H9 (cell line): Measurements from ENCODE around the gene MEIS3. TPM values are rescaled to one million over a fixed set of nuclear protein-coding genes. Genes with fewer than 3 reads are reported as not detected.

Experiments used
- DNase-seq: peaks from one replicate; pipeline ENCODE4 v3.0.0-alpha.2; 2017
- H2AFZ ChIP-seq: one replicate; pipeline ENCODE4 v1.6.1; 2013; ENCODE audit warnings: mild to moderate bottlenecking, low read length, control low read depth, moderate library complexity
- H2AK5ac ChIP-seq: 2 replicates; pipeline ENCODE4 v1.6.1; 2013; ENCODE audit warnings: low read length, control low read depth, mixed read lengths; ENCODE audit not compliant: insufficient read length
- H2BK120ac ChIP-seq: one replicate; pipeline ENCODE4 v1.6.1; 2013; ENCODE audit warnings: low read depth, mild to moderate bottlenecking, low read length, control low read depth, inconsistent platforms; ENCODE audit not compliant: poor library complexity, severe bottlenecking
- H2BK12ac ChIP-seq: 2 replicates; pipeline ENCODE4 v1.6.1; 2013; ENCODE audit warnings: low read length, control low read depth, mixed read lengths, low read depth; ENCODE audit not compliant: insufficient read length
- H2BK15ac ChIP-seq: 2 replicates; pipeline ENCODE4 v1.6.1; 2013; ENCODE audit warnings: low read depth, low read length, control low read depth
- H2BK20ac ChIP-seq: one replicate; pipeline ENCODE4 v1.6.1; 2013; ENCODE audit warnings: low read depth, mild to moderate bottlenecking, low read length, control low read depth, inconsistent platforms; ENCODE audit not compliant: poor library complexity, severe bottlenecking
- H2BK5ac ChIP-seq: 2 replicates; pipeline ENCODE4 v1.6.1; 2013; ENCODE audit warnings: low read length, control low read depth, mixed read lengths; ENCODE audit not compliant: insufficient read length
- H3K14ac ChIP-seq: 2 replicates; pipeline ENCODE4 v1.6.1; 2013; ENCODE audit warnings: low read length, control low read depth; ENCODE audit not compliant: insufficient read depth
- H3K18ac ChIP-seq: 2 replicates; pipeline ENCODE4 v1.6.1; 2013; ENCODE audit warnings: low read depth, mild to moderate bottlenecking, mixed read lengths, low read length, control low read depth; ENCODE audit not compliant: insufficient read length
- H3K23ac ChIP-seq: 2 replicates; pipeline ENCODE4 v1.6.1; 2013; ENCODE audit warnings: low read length, control low read depth, mixed read lengths, low read depth; ENCODE audit not compliant: insufficient read length
- H3K23me2 ChIP-seq: 2 replicates; pipeline ENCODE4 v1.6.1; 2013; ENCODE audit warnings: low read depth, mild to moderate bottlenecking, mixed read lengths, low read length, control low read depth; ENCODE audit not compliant: insufficient read length, poor library complexity, severe bottlenecking
- H3K27ac ChIP-seq: 2 replicates; pipeline ENCODE4 v1.5.1; 2013; ENCODE audit warnings: low read length, control low read depth, mixed read lengths, low read depth; ENCODE audit not compliant: insufficient read length
- H3K27me3 ChIP-seq: 2 replicates; pipeline ENCODE4 v1.6.1; 2013; ENCODE audit warnings: low read length, control low read depth, inconsistent platforms; ENCODE audit not compliant: insufficient read depth
- H3K4ac ChIP-seq: 2 replicates; pipeline ENCODE4 v1.6.1; 2013; ENCODE audit warnings: low read depth, mild to moderate bottlenecking, control low read depth, inconsistent platforms, low read length, moderate library complexity
- H3K4me1 ChIP-seq: 2 replicates; pipeline ENCODE4 v1.6.1; 2013; ENCODE audit warnings: low read length, control low read depth, inconsistent platforms; ENCODE audit not compliant: insufficient read depth
- H3K4me2 ChIP-seq: 2 replicates; pipeline ENCODE4 v1.6.1; 2013; ENCODE audit warnings: low read length, control low read depth, mixed read lengths; ENCODE audit not compliant: insufficient read length, insufficient read depth
- H3K56ac ChIP-seq: 2 replicates; pipeline ENCODE4 v1.6.1; 2013; ENCODE audit warnings: low read depth, mild to moderate bottlenecking, mixed read lengths, low read length, control low read depth; ENCODE audit not compliant: insufficient read length
- H3K79me1 ChIP-seq: 2 replicates; pipeline ENCODE4 v1.6.1; 2013; ENCODE audit warnings: low read depth, mild to moderate bottlenecking, moderate library complexity, low read length, control low read depth, inconsistent platforms; ENCODE audit not compliant: insufficient read depth, poor library complexity, severe bottlenecking
- H3K79me2 ChIP-seq: 2 replicates; pipeline ENCODE4 v1.6.1; 2013; ENCODE audit warnings: low read length, control low read depth, inconsistent platforms; ENCODE audit not compliant: insufficient read depth
- H3K9ac ChIP-seq: 2 replicates; pipeline ENCODE4 v1.6.1; 2013; ENCODE audit warnings: low read length, control low read depth, mixed read lengths; ENCODE audit not compliant: insufficient read length; ENCODE audit errors: extremely low read depth
- H3K9me3 ChIP-seq: one replicate; pipeline ENCODE4 v1.6.1; 2013; ENCODE audit warnings: low read depth, low read length, inconsistent platforms; ENCODE audit not compliant: control insufficient read depth
- H3T11ph ChIP-seq: one replicate; pipeline ENCODE4 v1.6.1; 2013; ENCODE audit warnings: mild to moderate bottlenecking, low read length, control low read depth, inconsistent platforms
- H4K20me1 ChIP-seq: one replicate; pipeline ENCODE4 v1.6.1; 2013; ENCODE audit not compliant: control insufficient read depth, insufficient read length, insufficient read depth
- H4K5ac ChIP-seq: 2 replicates; pipeline ENCODE4 v1.6.1; 2013; ENCODE audit warnings: low read depth, mild to moderate bottlenecking, mixed read lengths, low read length, control low read depth; ENCODE audit not compliant: insufficient read length
- H4K8ac ChIP-seq: replicated peaks from 2 replicates; pipeline ENCODE4 v1.6.1; 2013; ENCODE audit warnings: low read length, control low read depth, mixed read lengths, low read depth; ENCODE audit not compliant: insufficient read length
- H4K91ac ChIP-seq: 2 replicates; pipeline ENCODE4 v1.6.1; 2013; ENCODE audit warnings: low read depth, mild to moderate bottlenecking, moderate library complexity, mixed read lengths, low read length, control low read depth; ENCODE audit not compliant: insufficient read length
- H3K27ac Mint-ChIP-seq, 3 experiments: 2 replicates in 2 of 3; 3 replicates in 1 of 3; pipeline ENCODE4 v1.8.0; 2020 to 2021; ENCODE audit warnings: mixed read lengths in 3 of 3, mild to moderate bottlenecking in 1 of 3, moderate library complexity in 1 of 3
- H3K27me3 Mint-ChIP-seq: 2 replicates; pipeline ENCODE4 v1.8.0; 2021; ENCODE audit warnings: low read depth, mild to moderate bottlenecking, moderate library complexity, mixed read lengths
- H3K36me3 Mint-ChIP-seq, 3 experiments: 2 replicates in 2 of 3; 3 replicates in 1 of 3; pipeline ENCODE4 v1.8.0; 2020 to 2021; ENCODE audit warnings: low read depth in 3 of 3, mixed read lengths in 3 of 3; ENCODE audit not compliant: insufficient read depth in 1 of 3
- H3K4me1 Mint-ChIP-seq, 2 experiments: 2 replicates each; pipeline ENCODE4 v1.8.0; 2020; ENCODE audit warnings: mixed read lengths in 2 of 2
- H3K4me3 Mint-ChIP-seq, 2 experiments: 2 replicates in 1 of 2; 3 replicates in 1 of 2; pipeline ENCODE4 v1.8.0; 2020 to 2021; ENCODE audit warnings: mild to moderate bottlenecking in 2 of 2, mixed read lengths in 2 of 2, moderate library complexity in 1 of 2
- H3K9me3 Mint-ChIP-seq, 2 experiments: 2 replicates in 1 of 2; 3 replicates in 1 of 2; pipeline ENCODE4 v1.8.0; 2020; ENCODE audit warnings: mild to moderate bottlenecking in 2 of 2, mixed read lengths in 2 of 2, moderate library complexity in 1 of 2
- WGBS: extraction: QIAGEN DNeasy Blood & Tissue Kit; methylation state at CpG from one replicate; pipeline ENCODE4 v1.1.7; 2013; ENCODE audit warnings: missing lambda C conversion rate, low lambda C conversion rate, mixed read lengths; ENCODE audit not compliant: insufficient read length; ENCODE audit errors: extremely low coverage; 5-methylcytosine and 5-hydroxymethylcytosine counted together
- total RNA-seq: library from RNA; stranded (reverse); gene quantifications from 2 replicates; pipeline ENCODE4 v1.2.1, GENCODE V29; 2021
- TF ChIP-seq, protein P1 (sequence below): fragments of 200-600 bp; sonication (generic); conservative IDR thresholded peaks from 3 replicates; pipeline ENCODE4 v1.8.0; 2021; ENCODE audit warnings: antibody characterized with exemption, mild to moderate bottlenecking

Gene MEIS3
- total RNA-seq, 1 experiment from 2014 or later: 44.0 TPM

DNA sequence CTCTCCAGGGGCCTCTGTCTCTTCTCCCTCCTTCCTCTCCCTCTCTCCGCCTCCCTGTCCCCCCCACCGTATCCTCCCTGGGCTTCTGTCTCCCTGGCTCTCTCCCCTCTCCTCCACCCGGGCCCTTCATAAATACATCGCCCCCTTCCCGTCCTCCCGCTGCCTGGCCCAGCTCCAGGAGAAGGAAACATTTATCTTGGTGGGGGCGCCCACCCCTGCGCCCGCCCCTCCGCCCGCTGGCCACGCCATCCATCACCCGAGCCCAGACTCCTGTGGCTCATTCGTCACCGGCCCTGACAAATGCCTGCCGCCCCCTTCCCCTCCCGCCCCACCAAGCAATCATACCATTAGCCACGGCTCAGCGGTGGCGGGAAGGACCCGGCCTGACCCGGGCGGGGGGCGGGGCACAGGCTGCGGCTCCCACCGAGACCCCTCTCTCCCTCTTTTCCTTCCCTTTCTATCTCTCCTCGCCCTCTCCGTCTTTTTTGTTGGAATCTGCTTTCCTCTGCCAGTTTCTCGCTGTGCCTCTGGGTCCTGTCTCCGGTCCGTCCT is 2.6 kb upstream of the MEIS3 start:
- no peak overlapping the region for H2AFZ ChIP-seq
- DNase-seq: peak; percentile 76
- H2BK5ac ChIP-seq: no peak overlapping the region
- H3K27me3 ChIP-seq: peaks cover 34% of the 10 kb centered on the region; the same call in 1 of the 2 replicates
- Mint-ChIP-seq H3K9me3 (no peaks in the 10 kb centered on the region), H3K27ac (no peak overlapping the region), H3K4me3 (peak overlapping the region; percentile 41 to 84), H3K36me3 (peaks cover 0 to 1% (median under 1%) of the 10 kb centered on the region in 3 experiments; a peak in 4 of 7 replicates), H3K27me3 (peaks cover 82% of the 10 kb centered on the region), H3K4me1 (peaks cover 48 to 60% of the 10 kb centered on the region in 2 experiments)
- no peak overlapping the region for H3K9ac ChIP-seq
- H3K27ac ChIP-seq: no peak overlapping the region
- no peak overlapping the region for H4K91ac ChIP-seq
- no peak overlapping the region for H3K4ac ChIP-seq
- no peaks in the 10 kb centered on the region for H3K79me2 ChIP-seq
- H4K8ac ChIP-seq: no peak overlapping the region
- H3K14ac ChIP-seq: no peak overlapping the region
- no peak overlapping the region for H2BK15ac ChIP-seq
- TF ChIP-seq, protein P1, sequence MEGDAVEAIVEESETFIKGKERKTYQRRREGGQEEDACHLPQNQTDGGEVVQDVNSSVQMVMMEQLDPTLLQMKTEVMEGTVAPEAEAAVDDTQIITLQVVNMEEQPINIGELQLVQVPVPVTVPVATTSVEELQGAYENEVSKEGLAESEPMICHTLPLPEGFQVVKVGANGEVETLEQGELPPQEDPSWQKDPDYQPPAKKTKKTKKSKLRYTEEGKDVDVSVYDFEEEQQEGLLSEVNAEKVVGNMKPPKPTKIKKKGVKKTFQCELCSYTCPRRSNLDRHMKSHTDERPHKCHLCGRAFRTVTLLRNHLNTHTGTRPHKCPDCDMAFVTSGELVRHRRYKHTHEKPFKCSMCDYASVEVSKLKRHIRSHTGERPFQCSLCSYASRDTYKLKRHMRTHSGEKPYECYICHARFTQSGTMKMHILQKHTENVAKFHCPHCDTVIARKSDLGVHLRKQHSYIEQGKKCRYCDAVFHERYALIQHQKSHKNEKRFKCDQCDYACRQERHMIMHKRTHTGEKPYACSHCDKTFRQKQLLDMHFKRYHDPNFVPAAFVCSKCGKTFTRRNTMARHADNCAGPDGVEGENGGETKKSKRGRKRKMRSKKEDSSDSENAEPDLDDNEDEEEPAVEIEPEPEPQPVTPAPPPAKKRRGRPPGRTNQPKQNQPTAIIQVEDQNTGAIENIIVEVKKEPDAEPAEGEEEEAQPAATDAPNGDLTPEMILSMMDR: no peak
- H3K4me1 ChIP-seq: peaks cover 5% of the 10 kb centered on the region; the same call in 1 of the 2 replicates
- no peak overlapping the region for H3K56ac ChIP-seq
- peak overlapping the region; percentile 59 for H3K4me2 ChIP-seq
- peaks cover 26% of the 10 kb centered on the region for H3K23me2 ChIP-seq
- no peak overlapping the region for H2BK20ac ChIP-seq
- H3K18ac ChIP-seq: no peak overlapping the region
- no peaks in the 10 kb centered on the region for H3K9me3 ChIP-seq
- H2AK5ac ChIP-seq: no peak overlapping the region
- no peak overlapping the region for H2BK12ac ChIP-seq
- no CpG with 5 or more reads among the region's 31 CpGs for WGBS
- H2BK120ac ChIP-seq: no peak overlapping the region
- no peaks in the 10 kb centered on the region for H3K79me1 ChIP-seq
- H4K5ac ChIP-seq: no peak overlapping the region
- H3K23ac ChIP-seq: no peak overlapping the region
- H3T11ph ChIP-seq: no peak overlapping the region
- no peaks in the 10 kb centered on the region for H4K20me1 ChIP-seq
